Choroid plexus epithelial cell (primary cell): ENCODE results near the gene REEP1.
"Not testable (repeated sequence)": the region's sequence is repeated elsewhere in the genome, so short reads cannot be mapped to it uniquely, and the experiment has no call there.

ENCODE experiments used
- DNase-seq: peaks from one replicate; pipeline ENCODE4 v3.0.0-alpha.2; 2010; ENCODE audit warnings: low read depth
- H3K4me3 ChIP-seq: 2 replicates; pipeline ENCODE4 v1.5.1; 2011; ENCODE audit warnings: low read depth, mild to moderate bottlenecking, control low read depth, low read length, moderate library complexity
- CTCF ChIP-seq: conservative IDR thresholded peaks from 2 replicates; pipeline ENCODE4 v1.5.1; 2011; ENCODE audit warnings: low read depth, mild to moderate bottlenecking, control low read depth, inconsistent platforms, low read length, moderate library complexity

The REEP1 gene

DNA sequence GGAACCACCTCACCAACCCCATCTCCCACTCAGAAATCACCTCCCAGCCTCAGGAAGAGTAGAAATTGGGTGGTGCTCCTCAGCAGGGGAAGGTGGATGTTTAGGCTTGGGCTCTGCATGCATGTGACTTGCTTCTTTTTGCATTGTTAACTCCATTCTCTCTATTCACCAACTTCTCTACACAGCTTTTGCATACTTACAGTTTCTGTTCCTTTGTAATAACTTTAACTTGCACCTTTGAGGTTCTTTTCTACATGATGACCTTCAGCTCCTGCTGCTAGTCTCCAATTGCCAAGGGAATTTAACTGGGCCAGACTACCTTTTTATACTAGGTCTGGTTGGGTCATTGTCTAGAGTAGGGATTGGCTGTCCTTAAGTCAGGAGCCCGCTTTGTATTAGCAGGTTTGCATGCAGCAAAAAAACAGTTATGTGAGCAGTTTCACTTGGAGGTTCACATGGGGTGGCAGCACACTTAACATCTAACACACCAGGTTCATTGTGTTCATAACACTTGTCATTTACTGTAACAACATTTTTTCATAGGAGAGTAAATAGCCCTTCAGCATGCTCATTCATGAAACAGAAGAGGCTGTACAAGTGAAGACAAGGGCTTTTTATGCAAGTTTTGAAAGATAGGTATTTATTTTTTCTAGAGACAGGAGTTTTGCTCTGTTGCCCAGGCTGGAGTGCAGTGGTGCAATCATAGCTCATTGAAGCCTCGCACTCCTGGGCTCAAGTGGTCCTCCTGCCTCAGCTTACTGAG lies 126.2 kb downstream of the REEP1 start:
- H3K4me3 ChIP-seq = no peak overlapping the region
- no peak for TF ChIP-seq CTCF
- no peak for DNase-seq

- no peak for DNase-seq
- no peak for TF ChIP-seq CTCF
- no peak overlapping the region for H3K4me3 ChIP-seq
These were observed 133.0 kb downstream of the REEP1 start for GRCh38 chr2:86204458-86204857.

DNA sequence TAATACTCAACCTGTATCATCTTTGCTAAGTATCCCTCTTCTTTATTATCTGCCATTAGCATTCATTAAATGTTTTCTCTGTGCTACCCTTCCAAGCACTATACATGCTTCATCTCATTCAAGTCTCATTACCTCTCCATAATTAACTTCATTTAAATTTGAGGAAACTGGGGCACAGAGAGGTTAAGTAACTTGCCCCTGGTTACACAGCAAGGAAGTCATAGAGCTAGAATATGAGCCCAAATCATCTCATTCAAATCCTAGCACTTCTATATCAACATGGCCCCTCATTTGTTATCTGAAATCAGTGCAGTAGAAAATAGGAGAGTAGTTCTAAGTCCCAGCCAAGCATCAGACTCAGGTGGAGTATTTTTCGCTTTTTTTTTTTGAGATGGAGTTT lies 133.8 kb downstream of the REEP1 start:
- TF ChIP-seq CTCF = no peak
- H3K4me3 ChIP-seq = no peak overlapping the region
- DNase-seq = no peak

DNA sequence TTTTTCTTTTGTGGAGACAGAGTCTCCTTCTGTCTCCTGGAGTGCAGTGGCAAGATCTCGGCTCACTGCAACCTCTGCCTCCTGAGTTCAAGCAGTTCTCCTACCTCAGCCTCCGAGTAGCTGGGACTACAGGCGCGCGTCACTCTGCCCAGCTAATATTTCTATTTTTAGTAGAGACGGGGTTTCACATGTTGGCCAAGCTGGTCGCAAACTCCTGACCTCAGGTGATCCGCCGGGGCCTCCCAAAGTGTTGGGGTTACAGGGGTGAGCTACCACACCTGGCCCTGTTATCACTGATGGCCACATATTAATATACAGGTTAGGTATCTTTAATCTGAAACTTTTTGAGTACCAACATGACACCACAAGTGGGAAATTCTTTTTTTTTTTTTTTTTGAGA lies 134.7 kb downstream of the REEP1 start:
- no peak for TF ChIP-seq CTCF
- H3K4me3 ChIP-seq = no peak overlapping the region
- DNase-seq = no peak

- no peak for TF ChIP-seq CTCF
- no peak for DNase-seq
- H3K4me3 ChIP-seq = no peak overlapping the region
These were observed 135.1 kb downstream of the REEP1 start for GRCh38 chr2:86202336-86202692.

- peak; percentile 48 for DNase-seq
- no peak overlapping the region for H3K4me3 ChIP-seq
- no peak for TF ChIP-seq CTCF
These were observed 135.6 kb downstream of the REEP1 start for GRCh38 chr2:86201671-86202335.

- peak overlapping the region; percentile 15 for H3K4me3 ChIP-seq
- not testable (repeated sequence) for DNase-seq
These were observed 136.9 kb downstream of the REEP1 start for GRCh38 chr2:86200564-86200963.
